Keratinocyte (primary cell): ENCODE data around the gene GRM2. TPM values are rescaled to one million over a fixed set of nuclear protein-coding genes. Genes with fewer than 3 reads are reported as not detected.

Source experiments
- DNase-seq: peaks from one replicate; pipeline ENCODE4 v3.0.0-alpha.2; 2011; ENCODE audit warnings: low read depth, missing footprints, low spot score
- FAIRE-seq: peaks from 2 replicates; lab custom pipeline; 2011; peaks lifted over from hg19 to GRCh38; lab: Jason Lieb, UNC
- H2AFZ ChIP-seq: 2 replicates; pipeline ENCODE4 v1.6.0; 2012; ENCODE audit warnings: low read length, control low read depth, inconsistent platforms; ENCODE audit not compliant: control insufficient read depth
- H3K27ac ChIP-seq: 2 replicates; pipeline ENCODE4 v1.5.1; 2011; ENCODE audit warnings: low read length; ENCODE audit not compliant: control insufficient read depth, insufficient read depth
- H3K27me3 ChIP-seq: 3 replicates; pipeline ENCODE4 v1.6.0; 2011; ENCODE audit warnings: low read length; ENCODE audit not compliant: control insufficient read depth, insufficient read depth; ENCODE audit errors: extremely low read depth
- H3K36me3 ChIP-seq, 2 experiments: 2 replicates in 1 of 2; 3 replicates in 1 of 2; pipeline ENCODE4 v1.5.1; 2011; ENCODE audit warnings: low read length in 2 of 2, mild to moderate bottlenecking in 1 of 2; ENCODE audit not compliant: control insufficient read depth in 2 of 2, insufficient read depth in 2 of 2; ENCODE audit errors: extremely low read depth in 1 of 2
- H3K4me1 ChIP-seq: 3 replicates; pipeline ENCODE4 v1.5.1; 2011; ENCODE audit warnings: low read length; ENCODE audit not compliant: control insufficient read depth, insufficient read depth; ENCODE audit errors: extremely low read depth
- H3K4me2 ChIP-seq: 3 replicates; pipeline ENCODE4 v1.6.0; 2011; ENCODE audit warnings: low read depth, low read length; ENCODE audit not compliant: control insufficient read depth, insufficient read depth; ENCODE audit errors: extremely low read depth
- H3K4me3 ChIP-seq, 3 experiments: fragments of 200-600 bp in 1 of 3; sonication (generic) in 1 of 3; 2 replicates in 2 of 3; 3 replicates in 1 of 3; pipeline ENCODE4 v1.5.1; 2011 to 2016; ENCODE audit warnings: low read length in 3 of 3, mild to moderate bottlenecking in 3 of 3, control low read depth in 2 of 3, inconsistent platforms in 1 of 3, low read depth in 1 of 3, mixed read lengths in 1 of 3, mixed run types in 1 of 3, moderate library complexity in 1 of 3; ENCODE audit not compliant: control insufficient read depth in 2 of 3, insufficient read depth in 2 of 3; ENCODE audit errors: extremely low read depth in 1 of 3
- H3K79me2 ChIP-seq: 2 replicates; pipeline ENCODE4 v1.6.0; 2012; ENCODE audit warnings: low read length; ENCODE audit not compliant: control insufficient read depth, insufficient read depth
- H3K9ac ChIP-seq: 3 replicates; pipeline ENCODE4 v1.6.0; 2011; ENCODE audit warnings: low read length; ENCODE audit not compliant: control insufficient read depth, insufficient read depth; ENCODE audit errors: extremely low read depth
- H3K9me1 ChIP-seq: 3 replicates; pipeline ENCODE4 v1.6.0; 2011; ENCODE audit warnings: low read length; ENCODE audit not compliant: control insufficient read depth, insufficient read depth; ENCODE audit errors: extremely low read depth
- H3K9me3 ChIP-seq: 2 replicates; pipeline ENCODE4 v1.5.1; 2012; ENCODE audit warnings: low read depth, low read length; ENCODE audit not compliant: control insufficient read depth
- H4K20me1 ChIP-seq: 3 replicates; pipeline ENCODE4 v1.6.0; 2011; ENCODE audit warnings: low read length; ENCODE audit not compliant: control insufficient read depth, insufficient read depth; ENCODE audit errors: extremely low read depth
- CTCF ChIP-seq, 3 experiments: IDR thresholded peaks in 1 of 3; conservative IDR thresholded peaks in 1 of 3; optimal IDR thresholded peaks in 1 of 3; 2 replicates in 2 of 3; 3 replicates in 1 of 3; pipeline versions ENCODE3 to v1.5.1; 2011; ENCODE audit warnings: low read length in 3 of 3, mild to moderate bottlenecking in 3 of 3, moderate library complexity in 2 of 3, control low read depth in 1 of 3, inconsistent platforms in 1 of 3; ENCODE audit not compliant: insufficient read depth in 2 of 3; ENCODE audit errors: extremely low read depth in 1 of 3
- EZH2 ChIP-seq: IDR thresholded peaks from one replicate; pipeline ENCODE4 v1.6.1; 2012; ENCODE audit warnings: inconsistent platforms, mild to moderate bottlenecking, low read length, moderate library complexity
- dilution Hi-C: fragments of 300-500 bp; cut with MboI; formaldehyde crosslinking; loops from one replicate; pipeline ENCODE4 v1.7.0; 2020; ENCODE audit warnings: low sequenced_read_pairs; ENCODE audit not compliant: extremely low pct_ligation_motif_present
- polyA plus RNA-seq, 5 experiments: library from polyadenylated mRNA; depleted of rRNA in 3 of 5; stranded (reverse) in 3 of 5; stranded (forward) in 1 of 5; unstranded in 1 of 5; fragments of >200 nt; gene quantifications; 1 replicate in 1 of 5; 2 replicates in 3 of 5; 3 replicates in 1 of 5; pipeline versions ENCODE4 v1.2.1 to v1.2.3, GENCODE V29; 2011 to 2012; ENCODE audit warnings: missing spikeins in 2 of 5, low read depth in 1 of 5, low replicate concordance in 1 of 5

The GRM2 gene
- polyA plus RNA-seq, 1 donor (not counting 4 experiments of a cell fraction or from before 2014, with no cell fraction given): 0.07 TPM

GRCh38 chr3:51702156-51702555 lies 4.7 kb upstream of the GRM2 start:
- no peak overlapping the region for H3K4me2 ChIP-seq
- H3K4me3 ChIP-seq: no peak overlapping the region
- no peaks in the 10 kb centered on the region for H3K79me2 ChIP-seq
- H3K27me3 ChIP-seq: peaks cover 2% of the 10 kb centered on the region
- no peak overlapping the region for H3K27ac ChIP-seq
- no peak overlapping the region for H2AFZ ChIP-seq
- no peak for TF ChIP-seq EZH2
- no peak for TF ChIP-seq CTCF (optimal IDR thresholded peaks at IDR 0.05 in 1 of 3, IDR thresholded peaks at IDR 0.05 in 1 of 3, conservative IDR thresholded peaks at IDR 0.05 in 1 of 3; ENCODE audit: extremely low read depth in 1 of 3, insufficient read depth in 2 of 3, low read length in 3 of 3)
- H3K9ac ChIP-seq: no peak overlapping the region
- no peaks in the 10 kb centered on the region for H3K9me3 ChIP-seq
- peaks cover 2% of the 10 kb centered on the region for H3K4me1 ChIP-seq
- H3K36me3 ChIP-seq: peaks cover 15 to 18% of the 10 kb centered on the region in 2 experiments
- H4K20me1 ChIP-seq: peaks cover 9% of the 10 kb centered on the region
- dilution Hi-C loops: no loop called here
- FAIRE-seq (no peak), DNase-seq (no peak)
- H3K9me1 ChIP-seq: peaks cover 2% of the 10 kb centered on the region

GRCh38 chr3:51703068-51703760 lies 3.7 kb upstream of the GRM2 start:
- Histone ChIP-seq H3K9ac (no peak overlapping the region), H4K20me1 (peaks cover 12% of the 10 kb centered on the region), H3K36me3 (peaks cover 15 to 16% of the 10 kb centered on the region in 2 experiments), H3K4me1 (peaks cover 4% of the 10 kb centered on the region), H3K4me3 (no peak overlapping the region), H3K9me3 (no peaks in the 10 kb centered on the region), H3K4me2 (no peak overlapping the region), H2AFZ (no peak overlapping the region), H3K27me3 (peaks cover 12% of the 10 kb centered on the region), H3K27ac (no peak overlapping the region), H3K79me2 (no peaks in the 10 kb centered on the region), H3K9me1 (peaks cover 2% of the 10 kb centered on the region)
- no peak for DNase-seq
- no peak for TF ChIP-seq CTCF (optimal IDR thresholded peaks at IDR 0.05 in 1 of 3, IDR thresholded peaks at IDR 0.05 in 1 of 3, conservative IDR thresholded peaks at IDR 0.05 in 1 of 3; ENCODE audit: extremely low read depth in 1 of 3, insufficient read depth in 2 of 3, low read length in 3 of 3)
- no peak for TF ChIP-seq EZH2
- dilution Hi-C loops: no loop called here
- no peak for FAIRE-seq
